DOHH2 (cell line): Measurements from ENCODE around the gene TMEM97.

Experiments used
- H3F3A ChIP-seq: fragments of 200-600 bp; sonication (generic), shearing (Covaris generic); 2 replicates; pipeline ENCODE4 v1.6.0; 2016; ENCODE audit warnings: antibody characterized with exemption, mild to moderate bottlenecking; ENCODE audit not compliant: control insufficient read depth, insufficient read depth
- H3K27ac ChIP-seq: fragments of 200-600 bp; sonication (generic); 2 replicates; pipeline ENCODE4 v1.5.1; 2014; ENCODE audit warnings: low read depth, mild to moderate bottlenecking, low read length, moderate library complexity
- H3K27me3 ChIP-seq: fragments of 200-600 bp; sonication (generic); 2 replicates; pipeline ENCODE4 v1.6.1; 2014; ENCODE audit warnings: mild to moderate bottlenecking, low read length, mixed read lengths; ENCODE audit not compliant: control insufficient read depth
- H3K36me3 ChIP-seq: fragments of 200-600 bp; sonication (generic); 2 replicates; pipeline ENCODE4 v1.6.1; 2014; ENCODE audit warnings: mild to moderate bottlenecking, low read length, moderate library complexity, mixed read lengths; ENCODE audit not compliant: control insufficient read depth
- H3K4me1 ChIP-seq: fragments of 200-600 bp; sonication (generic); 2 replicates; pipeline ENCODE4 v1.6.1; 2014; ENCODE audit warnings: mild to moderate bottlenecking, low read length, mixed read lengths; ENCODE audit not compliant: control insufficient read depth
- H3K4me2 ChIP-seq: fragments of 200-600 bp; sonication (generic); 2 replicates; pipeline ENCODE4 v1.6.0; 2014; ENCODE audit warnings: mild to moderate bottlenecking, low read length, moderate library complexity
- H3K4me3 ChIP-seq: fragments of 200-600 bp; sonication (generic); 2 replicates; pipeline ENCODE4 v1.5.1; 2014; ENCODE audit warnings: mild to moderate bottlenecking, low read length, mixed read lengths
- H3K79me2 ChIP-seq: fragments of 200-600 bp; sonication (generic); 2 replicates; pipeline ENCODE4 v1.6.1; 2014; ENCODE audit warnings: mild to moderate bottlenecking, low read length, mixed read lengths; ENCODE audit not compliant: control insufficient read depth
- H3K9me2 ChIP-seq: fragments of 200-600 bp; sonication (generic); replicated peaks from 2 replicates; pipeline ENCODE4 v1.6.1; 2014; ENCODE audit warnings: mild to moderate bottlenecking, low read length, mixed read lengths; ENCODE audit not compliant: control insufficient read depth
- H3K9me3 ChIP-seq: fragments of 200-600 bp; sonication (generic); 2 replicates; pipeline ENCODE4 v1.6.1; 2014; ENCODE audit warnings: antibody characterized with exemption, low read length, mixed read lengths; ENCODE audit not compliant: control insufficient read depth, insufficient read depth
- H4K20me1 ChIP-seq: fragments of 200-600 bp; sonication (generic); 2 replicates; pipeline ENCODE4 v1.6.0; 2014; ENCODE audit warnings: low read depth, mild to moderate bottlenecking, antibody characterized with exemption, low read length, moderate library complexity; ENCODE audit not compliant: control insufficient read depth, insufficient read depth
- CTCF ChIP-seq: fragments of 200-600 bp; sonication (generic); IDR thresholded peaks from one replicate; pipeline ENCODE4 v1.5.1; 2014; ENCODE audit warnings: antibody characterized with exemption, mild to moderate bottlenecking, low read depth, low read length; ENCODE audit not compliant: poor library complexity, severe bottlenecking
- EZH2phosphoT487 ChIP-seq: fragments of 200-600 bp; sonication (generic); IDR thresholded peaks from 2 replicates; pipeline ENCODE4 v1.6.1; 2017; ENCODE audit warnings: borderline replicate concordance, mild to moderate bottlenecking, antibody characterized with exemption, low read length, moderate library complexity, mixed read lengths

The TMEM97 gene

GRCh38 chr17:28345419-28346198 is 26.6 kb downstream of the TMEM97 start:
- Histone ChIP-seq H3K4me3 (no peak overlapping the region), H3K27me3 (no peaks in the 10 kb centered on the region), H3K4me1 (peaks cover 3% of the 10 kb centered on the region; the same call in 1 of the 2 replicates), H3K27ac (no peak overlapping the region), H3F3A (peaks cover 7% of the 10 kb centered on the region; the same call in 1 of the 2 replicates), H3K79me2 (no peaks in the 10 kb centered on the region), H3K9me3 (no peaks in the 10 kb centered on the region), H3K36me3 (peaks cover 84% of the 10 kb centered on the region), H4K20me1 (no peaks in the 10 kb centered on the region), H3K4me2 (no peak overlapping the region), H3K9me2 (no peaks in the 10 kb centered on the region)
- TF ChIP-seq EZH2phosphoT487 (no peak), CTCF (no peak)

GRCh38 chr17:28346199-28346580 is 27.2 kb downstream of the TMEM97 start:
- Histone ChIP-seq H3K27ac (no peak overlapping the region), H3K4me2 (no peak overlapping the region), H3K36me3 (peaks cover 89% of the 10 kb centered on the region), H3K27me3 (no peaks in the 10 kb centered on the region), H3K4me1 (peaks cover 3% of the 10 kb centered on the region; the same call in 1 of the 2 replicates), H3K79me2 (no peaks in the 10 kb centered on the region), H4K20me1 (no peaks in the 10 kb centered on the region), H3F3A (peaks cover 7% of the 10 kb centered on the region; the same call in 1 of the 2 replicates), H3K9me2 (no peaks in the 10 kb centered on the region), H3K9me3 (no peaks in the 10 kb centered on the region), H3K4me3 (no peak overlapping the region)
- TF ChIP-seq EZH2phosphoT487 (no peak), CTCF (no peak)

- peaks cover 89% of the 10 kb centered on the region for H3K36me3 ChIP-seq
- TF ChIP-seq CTCF (no peak), EZH2phosphoT487 (no peak)
- no peaks in the 10 kb centered on the region for H3K9me3 ChIP-seq
- H3F3A ChIP-seq: peaks cover 7% of the 10 kb centered on the region; the same call in 1 of the 2 replicates
- H3K79me2 ChIP-seq: no peaks in the 10 kb centered on the region
- H3K4me2 ChIP-seq: no peak overlapping the region
- no peak overlapping the region for H3K27ac ChIP-seq
- H3K4me1 ChIP-seq: peaks cover 3% of the 10 kb centered on the region; the same call in 1 of the 2 replicates
- H3K9me2 ChIP-seq: no peaks in the 10 kb centered on the region
- H3K27me3 ChIP-seq: no peaks in the 10 kb centered on the region
- H3K4me3 ChIP-seq: no peak overlapping the region
- H4K20me1 ChIP-seq: no peaks in the 10 kb centered on the region
Measured at GRCh38 chr17:28346746-28347246, 27.8 kb downstream of the TMEM97 start.
